HG02678 (cell line): ENCODE measurements around the gene PRKD1.
"Not testable (repeated sequence)": the region's sequence is repeated elsewhere in the genome, so short reads cannot be mapped to it uniquely, and the experiment has no call there.

Experiments used
- ATAC-seq: cut with Tn5 transposase; IDR thresholded peaks from one replicate; pipeline ENCODE4 v1.9.1; 2021; ENCODE audit warnings: mild to moderate bottlenecking, moderate library complexity; ENCODE audit not compliant: unreplicated experiment

The PRKD1 gene

GRCh38 chr14:29749829-29750228 is 177.8 kb downstream of the PRKD1 start:
- ATAC-seq, result no peak

- ATAC-seq, result no peak
Observed at GRCh38 chr14:29749327-29749726, 178.3 kb downstream of the PRKD1 start.

GRCh38 chr14:29745863-29746262 is 181.8 kb downstream of the PRKD1 start:
- no peak for ATAC-seq

GRCh38 chr14:29743531-29743930 is 184.1 kb downstream of the PRKD1 start:
- ATAC-seq, result no peak

- no peak for ATAC-seq
Observed at GRCh38 chr14:29741909-29742401, 185.7 kb downstream of the PRKD1 start.

GRCh38 chr14:29740491-29740890 is 187.2 kb downstream of the PRKD1 start:
- no peak for ATAC-seq

GRCh38 chr14:29738950-29739349 is 188.7 kb downstream of the PRKD1 start:
- ATAC-seq, result no peak

GRCh38 chr14:29738056-29738455 is 189.6 kb downstream of the PRKD1 start:
- no peak for ATAC-seq

GRCh38 chr14:29735459-29735858 is 192.2 kb downstream of the PRKD1 start:
- no peak for ATAC-seq

GRCh38 chr14:29734732-29735131 is 192.9 kb downstream of the PRKD1 start:
- ATAC-seq, result no peak

- not testable (repeated sequence) for ATAC-seq
Observed at GRCh38 chr14:29726560-29727331, 200.9 kb downstream of the PRKD1 start.

GRCh38 chr14:29724991-29725390 is 202.7 kb downstream of the PRKD1 start:
- no peak for ATAC-seq

GRCh38 chr14:29722831-29723230 is 204.8 kb downstream of the PRKD1 start:
- ATAC-seq, result no peak

- ATAC-seq, result no peak
Observed at GRCh38 chr14:29721586-29721985, 206.1 kb downstream of the PRKD1 start.

GRCh38 chr14:29717901-29718300 is 209.7 kb downstream of the PRKD1 start:
- no peak for ATAC-seq

- ATAC-seq, result no peak
Observed at GRCh38 chr14:29716150-29716549, 211.5 kb downstream of the PRKD1 start.

- ATAC-seq, result no peak
Observed at GRCh38 chr14:29712601-29713000, 215.0 kb downstream of the PRKD1 start.

GRCh38 chr14:29710015-29710414 is 217.6 kb downstream of the PRKD1 start:
- ATAC-seq, result no peak

- no peak for ATAC-seq
Observed at GRCh38 chr14:29709490-29709889, 218.2 kb downstream of the PRKD1 start.

GRCh38 chr14:29706700-29707099 is 220.9 kb downstream of the PRKD1 start:
- no peak for ATAC-seq

GRCh38 chr14:29705801-29706200 is 221.8 kb downstream of the PRKD1 start:
- no peak for ATAC-seq

- not testable (repeated sequence) for ATAC-seq
Observed at GRCh38 chr14:29689597-29689996, 238.1 kb downstream of the PRKD1 start.

GRCh38 chr14:29687866-29688265 is 239.8 kb downstream of the PRKD1 start:
- ATAC-seq, result no peak
